Endothelial cell of umbilical vein (primary cell): ENCODE measurements around the gene SLC12A7. TPM values are rescaled to one million over a fixed set of nuclear protein-coding genes. Genes with fewer than 3 reads are reported as not detected.

Experiments used
- BruUV-seq: library from RNA; stranded (reverse); fragments of 400-500 nt; replicated peaks from 2 replicates; lab custom pipeline; 2021; lab: Mats Ljungman, UMichigan
- CTCF ChIA-PET: fragments of 300-600, 350-600 bp; sonication (Branson Sonifier 250); formaldehyde crosslinking; loops from one replicate; lab custom pipeline; 2021; ENCODE audit warnings: antibody characterized with exemption, inconsistent platforms; lab: Charles Lee
- POLR2A ChIA-PET: fragments of 300-600, 350-600 bp; sonication (Branson Sonifier 250); formaldehyde crosslinking; loops from one replicate; lab custom pipeline; 2021; ENCODE audit warnings: antibody characterized with exemption, inconsistent platforms; lab: Charles Lee
- DNase-seq: peaks from one replicate; pipeline ENCODE4 v3.0.0-alpha.2; 2011; ENCODE audit warnings: low read depth, low spot score
- FAIRE-seq: peaks from 2 replicates; lab custom pipeline; 2011; peaks lifted over from hg19 to GRCh38; lab: Jason Lieb, UNC
- H2AFZ ChIP-seq: 2 replicates; pipeline ENCODE4 v1.6.0; 2012; ENCODE audit warnings: low read depth, low read length, control low read depth, inconsistent platforms
- H3K27ac ChIP-seq: 2 replicates; pipeline ENCODE4 v1.5.1; 2011; ENCODE audit warnings: low read depth, mild to moderate bottlenecking, control low read depth, low read length, moderate library complexity; ENCODE audit not compliant: insufficient read depth
- H3K27me3 ChIP-seq, 2 experiments: 2 replicates each; pipeline versions ENCODE4 v1.6.0 to v1.6.1; 2011; ENCODE audit warnings: low read length in 2 of 2, mixed read lengths in 1 of 2; ENCODE audit not compliant: control insufficient read depth in 2 of 2, insufficient read depth in 2 of 2
- H3K36me3 ChIP-seq, 2 experiments: 2 replicates in 1 of 2; 3 replicates in 1 of 2; pipeline ENCODE4 v1.5.1; 2011; ENCODE audit warnings: low read length in 2 of 2, mild to moderate bottlenecking in 1 of 2, moderate library complexity in 1 of 2; ENCODE audit not compliant: control insufficient read depth in 2 of 2, insufficient read depth in 2 of 2; ENCODE audit errors: extremely low read depth in 1 of 2
- H3K4me1 ChIP-seq: 3 replicates; pipeline ENCODE4 v1.5.1; 2011; ENCODE audit warnings: mild to moderate bottlenecking, low read length; ENCODE audit not compliant: control insufficient read depth, insufficient read depth; ENCODE audit errors: extremely low read depth
- H3K4me2 ChIP-seq: 2 replicates; pipeline ENCODE4 v1.6.1; 2011; ENCODE audit warnings: low read length, control low read depth, mixed read lengths; ENCODE audit not compliant: insufficient read depth
- H3K4me3 ChIP-seq, 3 experiments: fragments of 200-600 bp in 1 of 3; sonication (generic), shearing (Covaris generic) in 1 of 3; replicated peaks in 1 of 3; 2 replicates each; pipeline ENCODE4 v1.5.1; 2011 to 2016; ENCODE audit warnings: control low read depth in 3 of 3, low read length in 3 of 3, mild to moderate bottlenecking in 2 of 3, inconsistent platforms in 1 of 3, low read depth in 1 of 3, moderate library complexity in 1 of 3; ENCODE audit not compliant: insufficient read depth in 1 of 3
- H3K79me2 ChIP-seq: 2 replicates; pipeline ENCODE4 v1.6.0; 2012; ENCODE audit warnings: low read length, inconsistent platforms; ENCODE audit not compliant: control insufficient read depth, insufficient read depth
- H3K9ac ChIP-seq: replicated peaks from 2 replicates; pipeline ENCODE3; 2011; ENCODE audit warnings: low read length, control low read depth; ENCODE audit not compliant: insufficient read depth; ENCODE audit errors: extremely low read depth
- H3K9me1 ChIP-seq: replicated peaks from 3 replicates; pipeline ENCODE4 v1.6.0; 2011; ENCODE audit warnings: mild to moderate bottlenecking, low read length; ENCODE audit not compliant: control insufficient read depth, insufficient read depth; ENCODE audit errors: extremely low read depth
- H3K9me3 ChIP-seq: replicated peaks from 2 replicates; pipeline ENCODE4 v1.5.1; 2012; ENCODE audit warnings: low read length, inconsistent platforms; ENCODE audit not compliant: control insufficient read depth, insufficient read depth
- H4K20me1 ChIP-seq: replicated peaks from 2 replicates; pipeline ENCODE3; 2011; ENCODE audit warnings: mild to moderate bottlenecking, low read length; ENCODE audit not compliant: control insufficient read depth, insufficient read depth; ENCODE audit errors: extremely low read depth
- EZH2 ChIP-seq: IDR thresholded peaks from 2 replicates; pipeline ENCODE4 v1.6.1; 2012; ENCODE audit warnings: borderline replicate concordance, low read depth, mild to moderate bottlenecking, moderate library complexity, low read length, inconsistent platforms; ENCODE audit not compliant: severe bottlenecking
- FOS ChIP-seq: IDR thresholded peaks from 2 replicates; pipeline ENCODE4 v1.6.1; 2011; ENCODE audit warnings: mild to moderate bottlenecking, low read length, moderate library complexity, borderline replicate concordance; ENCODE audit not compliant: insufficient read depth
- GATA2 ChIP-seq: IDR thresholded peaks from 2 replicates; pipeline ENCODE4 v1.7.0; 2011; ENCODE audit warnings: low read depth, mild to moderate bottlenecking, moderate library complexity, mixed read lengths, low read length; ENCODE audit not compliant: insufficient read length, insufficient read depth
- JUN ChIP-seq: IDR thresholded peaks from 2 replicates; pipeline ENCODE4 v1.6.1; 2011; ENCODE audit warnings: borderline replicate concordance, low read depth; ENCODE audit not compliant: insufficient read length, insufficient read depth
- MYC ChIP-seq: IDR thresholded peaks from one replicate; pipeline ENCODE4 v1.6.1; 2011; ENCODE audit warnings: mild to moderate bottlenecking, low read depth, low read length
- POLR2A ChIP-seq: IDR thresholded peaks from 2 replicates; pipeline ENCODE4 v1.6.1; 2012; ENCODE audit warnings: low read depth, mild to moderate bottlenecking, control low read depth, low read length
- POLR2AphosphoS5 ChIP-seq: IDR thresholded peaks from 2 replicates; pipeline ENCODE4 v1.6.1; 2012; ENCODE audit warnings: low read depth, mild to moderate bottlenecking, control low read depth, low read length, moderate library complexity; ENCODE audit not compliant: insufficient read depth
- dilution Hi-C: fragments of 300-500 bp; cut with MboI; formaldehyde crosslinking; loops from one replicate; pipeline ENCODE4 v1.15.0; 2019; ENCODE audit warnings: low sequenced_read_pairs; ENCODE audit not compliant: extremely low pct_ligation_motif_present
- intact Hi-C: fragments of 100-400 bp; cut with micrococcal nuclease; formaldehyde crosslinking; loops from one replicate; pipeline ENCODE4 v1.10.0; 2022
- polyA plus RNA-seq, 4 experiments: library from polyadenylated mRNA; depleted of rRNA in 3 of 4; stranded (reverse) in 3 of 4; unstranded in 1 of 4; fragments of >200 nt; gene quantifications; 2 replicates each; pipeline versions ENCODE4 v1.2.1 to v1.2.3, GENCODE V29; 2011 to 2012; ENCODE audit warnings: missing spikeins in 1 of 4
- total RNA-seq: library from RNA; stranded (reverse); gene quantifications from 2 replicates; pipeline ENCODE4 v1.2.3, GENCODE V29; 2021
- TF ChIP-seq, protein P1 (sequence below), 2 donors: IDR thresholded peaks; 1 replicate in 1 of 2; 2 replicates in 1 of 2; pipeline ENCODE4 v1.5.1; 2011; ENCODE audit warnings: low read length in 2 of 2, mild to moderate bottlenecking in 2 of 2, moderate library complexity in 2 of 2, control low read depth in 1 of 2, inconsistent platforms in 1 of 2, low read depth in 1 of 2; ENCODE audit not compliant: insufficient read depth in 1 of 2; ENCODE audit errors: extremely low read depth in 1 of 2
- TF ChIP-seq, protein P2 (sequence below): IDR thresholded peaks from 2 replicates; pipeline ENCODE4 v1.6.1; 2011; ENCODE audit not compliant: insufficient read depth, insufficient read length

SLC12A7 gene
- total and polyA plus RNA-seq, 2 donors (not counting 3 experiments of a cell fraction or from before 2014, with no cell fraction given) = 16.4 to 38.8 TPM

DNA sequence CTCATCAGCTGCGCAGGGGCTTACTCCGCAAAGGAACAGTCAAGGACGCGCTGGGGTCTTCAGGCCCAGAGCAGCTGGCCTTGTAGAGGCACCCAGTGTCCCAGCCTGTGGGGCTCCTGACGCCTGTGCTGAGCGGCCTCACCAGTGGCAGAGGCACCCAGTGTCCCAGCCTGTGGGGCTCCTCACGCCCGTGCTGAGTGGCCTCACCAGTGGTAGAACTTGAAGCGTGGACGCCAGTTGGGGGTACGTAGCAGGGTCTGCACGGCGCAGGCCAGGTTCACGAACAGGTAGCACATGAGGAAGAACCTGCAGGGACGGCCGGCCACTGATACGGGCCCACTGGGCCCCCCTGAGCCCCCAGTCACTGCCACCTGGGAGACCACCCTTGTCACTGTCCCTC lies 35.9 kb downstream of the SLC12A7 start:
- Histone ChIP-seq H3K79me2 (no peaks in the 10 kb centered on the region), H3K4me1 (no peaks in the 10 kb centered on the region), H3K9ac (no peak overlapping the region), H3K9me1 (no peaks in the 10 kb centered on the region), H2AFZ (no peak overlapping the region), H3K27me3 (no peaks in the 10 kb centered on the region), H4K20me1 (no peaks in the 10 kb centered on the region), H3K4me3 (no peak overlapping the region), H3K9me3 (no peaks in the 10 kb centered on the region), H3K4me2 (no peak overlapping the region), H3K36me3 (peaks cover 0 to 24% of the 10 kb centered on the region in 2 experiments), H3K27ac (no peak overlapping the region)
- DNase-seq = no peak
- intact Hi-C loops (no loop called here), dilution Hi-C loops (no loop called here)
- BruUV-seq = no TSS peak
- POLR2A ChIA-PET = no interaction called here
- CTCF ChIA-PET = no interaction called here
- no peak for TF ChIP-seq GATA2
- no peak for TF ChIP-seq JUN
- TF ChIP-seq EZH2 = no peak
- TF ChIP-seq POLR2AphosphoS5 = no peak
- TF ChIP-seq FOS = no peak
- TF ChIP-seq, protein P1, sequence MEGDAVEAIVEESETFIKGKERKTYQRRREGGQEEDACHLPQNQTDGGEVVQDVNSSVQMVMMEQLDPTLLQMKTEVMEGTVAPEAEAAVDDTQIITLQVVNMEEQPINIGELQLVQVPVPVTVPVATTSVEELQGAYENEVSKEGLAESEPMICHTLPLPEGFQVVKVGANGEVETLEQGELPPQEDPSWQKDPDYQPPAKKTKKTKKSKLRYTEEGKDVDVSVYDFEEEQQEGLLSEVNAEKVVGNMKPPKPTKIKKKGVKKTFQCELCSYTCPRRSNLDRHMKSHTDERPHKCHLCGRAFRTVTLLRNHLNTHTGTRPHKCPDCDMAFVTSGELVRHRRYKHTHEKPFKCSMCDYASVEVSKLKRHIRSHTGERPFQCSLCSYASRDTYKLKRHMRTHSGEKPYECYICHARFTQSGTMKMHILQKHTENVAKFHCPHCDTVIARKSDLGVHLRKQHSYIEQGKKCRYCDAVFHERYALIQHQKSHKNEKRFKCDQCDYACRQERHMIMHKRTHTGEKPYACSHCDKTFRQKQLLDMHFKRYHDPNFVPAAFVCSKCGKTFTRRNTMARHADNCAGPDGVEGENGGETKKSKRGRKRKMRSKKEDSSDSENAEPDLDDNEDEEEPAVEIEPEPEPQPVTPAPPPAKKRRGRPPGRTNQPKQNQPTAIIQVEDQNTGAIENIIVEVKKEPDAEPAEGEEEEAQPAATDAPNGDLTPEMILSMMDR (IDR thresholded peaks at IDR 0.05; ENCODE audit: extremely low read depth in 1 of 2, insufficient read depth in 1 of 2, low read depth in 1 of 2, low read length in 2 of 2) = no peak
- TF ChIP-seq POLR2A = no peak
- no peak for TF ChIP-seq MYC
- TF ChIP-seq, protein P2, sequence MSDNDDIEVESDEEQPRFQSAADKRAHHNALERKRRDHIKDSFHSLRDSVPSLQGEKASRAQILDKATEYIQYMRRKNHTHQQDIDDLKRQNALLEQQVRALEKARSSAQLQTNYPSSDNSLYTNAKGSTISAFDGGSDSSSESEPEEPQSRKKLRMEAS = no peak
- FAIRE-seq = no peak
